GM19035 (cell line): ENCODE measurements around the gene MOB1A.
A peak's percentile ranks its signal among the peaks of the same experiment; 100 is the strongest.
"Not testable (repeated sequence)": the region's sequence is repeated elsewhere in the genome, so short reads cannot be mapped to it uniquely, and the experiment has no call there.

ENCODE experiments used
- ATAC-seq: cut with Tn5 transposase; IDR thresholded peaks from one replicate; pipeline ENCODE4 v1.9.1; 2021; ENCODE audit not compliant: unreplicated experiment

MOB1A gene

GRCh38 chr2:74178211-74179062 is at the start of gene MOB1A:
Gene MOB1A, minus strand, starts transcription at chr2:74178879. Its CDS starts 205 bp downstream, at chr2:74178674.
- ATAC-seq, result peak; percentile 84

- ATAC-seq, result no peak
These were observed 49.0 kb upstream of the MOB1A start for GRCh38 chr2:74227646-74228045.

GRCh38 chr2:74226648-74227213 is 48.1 kb upstream of the MOB1A start:
- no peak for ATAC-seq

GRCh38 chr2:74225698-74226459 is 47.2 kb upstream of the MOB1A start:
- ATAC-seq, result no peak

GRCh38 chr2:74223941-74224770 is 45.5 kb upstream of the MOB1A start:
- ATAC-seq, result no peak

- no peak for ATAC-seq
These were observed 43.6 kb upstream of the MOB1A start for GRCh38 chr2:74222300-74222650.

- ATAC-seq, result no peak
These were observed 43.1 kb upstream of the MOB1A start for GRCh38 chr2:74221604-74222299.

GRCh38 chr2:74221091-74221490 is 42.4 kb upstream of the MOB1A start:
- no peak for ATAC-seq

GRCh38 chr2:74219846-74220486 is 41.3 kb upstream of the MOB1A start:
- ATAC-seq, result no peak

- no peak for ATAC-seq
These were observed 38.0 kb upstream of the MOB1A start for GRCh38 chr2:74216642-74217041.

GRCh38 chr2:74215771-74216170 is 37.1 kb upstream of the MOB1A start:
- ATAC-seq, result not testable (repeated sequence)

GRCh38 chr2:74212702-74213410 is 34.2 kb upstream of the MOB1A start:
- no peak for ATAC-seq

- ATAC-seq, result peak; percentile 82
These were observed 27.6 kb upstream of the MOB1A start for GRCh38 chr2:74206180-74206688.

- ATAC-seq, result no peak
These were observed 26.9 kb upstream of the MOB1A start for GRCh38 chr2:74205596-74205995.

- ATAC-seq, result no peak
These were observed 26.4 kb upstream of the MOB1A start for GRCh38 chr2:74205113-74205512.

GRCh38 chr2:74204436-74204835 is 25.8 kb upstream of the MOB1A start:
- ATAC-seq, result no peak

- ATAC-seq, result no peak
These were observed 22.9 kb upstream of the MOB1A start for GRCh38 chr2:74201596-74201995.

GRCh38 chr2:74201196-74201595 is 22.5 kb upstream of the MOB1A start:
- no peak for ATAC-seq

GRCh38 chr2:74199871-74200305 is 21.2 kb upstream of the MOB1A start:
- ATAC-seq, result no peak
